ENCODE measurements around the gene CELSR2.

The CELSR2 gene

GRCh38 chr1:109258481-109259466 lies 9.4 kb downstream of the CELSR2 start:
- no peak for TF ChIP-seq CTCF (IDR thresholded peaks at IDR 0.05; ENCODE audit: control insufficient read depth, insufficient read depth, low read depth, low read length, missing control alignments)
- no peak overlapping the region for H3K4me3 ChIP-seq (ENCODE audit: control insufficient read depth, low read depth, low read length)
- no peak for DNase-seq (ENCODE audit: low read depth)

GRCh38 chr1:109259674-109260557 lies 10.6 kb downstream of the CELSR2 start:
- DNase-seq (ENCODE audit: low read depth), result no peak
- H3K4me3 ChIP-seq (ENCODE audit: control insufficient read depth, low read depth, low read length), result no peak overlapping the region
- no peak for TF ChIP-seq CTCF (IDR thresholded peaks at IDR 0.05; ENCODE audit: control insufficient read depth, insufficient read depth, low read depth, low read length, missing control alignments)

GRCh38 chr1:109261006-109261405 lies 11.7 kb downstream of the CELSR2 start:
- no peak for TF ChIP-seq CTCF (IDR thresholded peaks at IDR 0.05; ENCODE audit: control insufficient read depth, insufficient read depth, low read depth, low read length, missing control alignments)
- no peak for DNase-seq (ENCODE audit: low read depth)
- no peak overlapping the region for H3K4me3 ChIP-seq (ENCODE audit: control insufficient read depth, low read depth, low read length)

GRCh38 chr1:109261578-109261977 lies 12.2 kb downstream of the CELSR2 start:
- no peak overlapping the region for H3K4me3 ChIP-seq (ENCODE audit: control insufficient read depth, low read depth, low read length)
- TF ChIP-seq CTCF (IDR thresholded peaks at IDR 0.05; ENCODE audit: control insufficient read depth, insufficient read depth, low read depth, low read length, missing control alignments), result no peak
- DNase-seq (ENCODE audit: low read depth), result no peak

GRCh38 chr1:109262231-109263055 lies 13.1 kb downstream of the CELSR2 start:
- no peak overlapping the region for H3K4me3 ChIP-seq (ENCODE audit: control insufficient read depth, low read depth, low read length)
- no peak for DNase-seq (ENCODE audit: low read depth)
- TF ChIP-seq CTCF (IDR thresholded peaks at IDR 0.05; ENCODE audit: control insufficient read depth, insufficient read depth, low read depth, low read length, missing control alignments), result no peak

GRCh38 chr1:109263234-109263596 lies 13.9 kb downstream of the CELSR2 start:
- no peak for DNase-seq (ENCODE audit: low read depth)
- no peak overlapping the region for H3K4me3 ChIP-seq (ENCODE audit: control insufficient read depth, low read depth, low read length)
- no peak for TF ChIP-seq CTCF (IDR thresholded peaks at IDR 0.05; ENCODE audit: control insufficient read depth, insufficient read depth, low read depth, low read length, missing control alignments)

Data from AG09309 (cell line).